PC-9 (cell line): Measurements from ENCODE around the gene SUGCT. TPM values are rescaled to one million over a fixed set of nuclear protein-coding genes. Genes with fewer than 3 reads are reported as not detected.

Experiments used
- BruUV-seq: library from RNA; stranded (reverse); fragments of 400-500 nt; replicated peaks from 2 replicates; lab custom pipeline; 2021; lab: Mats Ljungman, UMichigan
- CTCF ChIA-PET: fragments of 300-600 bp; sonication (Branson Sonifier 250); formaldehyde crosslinking; loops from one replicate; lab custom pipeline; 2022; ENCODE audit warnings: antibody characterized with exemption; lab: Charles Lee
- POLR2A ChIA-PET: fragments of 300-600 bp; sonication (Branson Sonifier 250); formaldehyde crosslinking; loops from one replicate; lab custom pipeline; 2022; ENCODE audit warnings: antibody characterized with exemption; ENCODE audit not compliant: unreplicated experiment; lab: Charles Lee
- DNase-seq, 2 experiments: peaks; one replicate each; pipeline versions ENCODE4 v3.0.0 to v3.0.0-alpha.2; 2015 to 2022; ENCODE audit warnings: mixed read lengths in 1 of 2
- H2AFZ ChIP-seq: fragments of 200-600 bp; sonication (generic); 2 replicates; pipeline ENCODE4 v1.8.1; 2017; ENCODE audit warnings: antibody characterized with exemption
- H3F3A ChIP-seq: fragments of 200-600 bp; sonication (generic); 2 replicates; pipeline ENCODE4 v1.8.1; 2017; ENCODE audit warnings: antibody characterized with exemption, mild to moderate bottlenecking, low read depth; ENCODE audit not compliant: insufficient read depth
- H3K27ac ChIP-seq: fragments of 200-600 bp; sonication (generic); 2 replicates; pipeline ENCODE4 v1.6.1; 2016; ENCODE audit warnings: mixed run types
- H3K27me3 ChIP-seq: fragments of 200-600 bp; sonication (generic); 2 replicates; pipeline ENCODE4 v1.6.1; 2016; ENCODE audit warnings: low read depth, mixed run types; ENCODE audit not compliant: insufficient read depth
- H3K36me3 ChIP-seq: fragments of 200-600 bp; sonication (generic); 2 replicates; pipeline ENCODE4 v1.6.1; 2016; ENCODE audit warnings: low read depth, mixed run types
- H3K4me1 ChIP-seq: fragments of 200-600 bp; sonication (generic); replicated peaks from 2 replicates; pipeline ENCODE4 v1.6.1; 2016; ENCODE audit warnings: mixed run types; ENCODE audit not compliant: insufficient read depth
- H3K4me2 ChIP-seq: fragments of 200-600 bp; sonication (generic); 2 replicates; pipeline ENCODE4 v1.6.1; 2017; ENCODE audit warnings: mixed run types
- H3K4me3 ChIP-seq: fragments of 200-600 bp; sonication (generic); 2 replicates; pipeline ENCODE4 v1.6.1; 2016; ENCODE audit warnings: mixed run types
- H3K79me2 ChIP-seq: fragments of 200-600 bp; sonication (generic); 2 replicates; pipeline ENCODE4 v1.6.1; 2017; ENCODE audit warnings: low read depth, mixed run types
- H3K9me2 ChIP-seq: fragments of 200-600 bp; sonication (generic); 2 replicates; pipeline ENCODE4 v1.8.1; 2017; ENCODE audit warnings: mild to moderate bottlenecking; ENCODE audit not compliant: insufficient read depth
- H3K9me3 ChIP-seq: fragments of 200-600 bp; sonication (generic); 2 replicates; pipeline ENCODE4 v1.8.1; 2016; ENCODE audit warnings: low read depth; ENCODE audit not compliant: insufficient read depth
- H4K20me1 ChIP-seq: fragments of 200-600 bp; sonication (generic); 2 replicates; pipeline ENCODE4 v1.8.1; 2017; ENCODE audit not compliant: insufficient read depth
- CTCF ChIP-seq: fragments of 200-600 bp; sonication (generic); conservative IDR thresholded peaks from 2 replicates; pipeline ENCODE4 v1.6.1; 2017; ENCODE audit warnings: mixed run types, antibody characterized with exemption, mild to moderate bottlenecking, moderate library complexity
- EZH2 ChIP-seq: fragments of 200-600 bp; sonication (generic); IDR thresholded peaks from 2 replicates; pipeline ENCODE4 v1.8.0; 2017; ENCODE audit warnings: antibody characterized with exemption, low read depth
- intact Hi-C: fragments of 100-400 bp; cut with micrococcal nuclease; formaldehyde crosslinking; loops from one replicate; pipeline ENCODE4 v1.10.0; 2022; ENCODE audit not compliant: unreplicated experiment
- total RNA-seq: library from RNA; stranded (reverse); gene quantifications from 2 replicates; pipeline ENCODE4 v1.2.3, GENCODE V29; 2021

Gene SUGCT
- total RNA-seq, 1 experiment from 2014 or later, result 3.5 TPM

GRCh38 chr7:40223451-40224127 lies 88.8 kb downstream of the SUGCT start:
- H3K36me3 ChIP-seq, result no peaks in the 10 kb centered on the region
- H3F3A ChIP-seq, result peaks cover 12% of the 10 kb centered on the region
- ChIA-PET CTCF (no interaction called here), POLR2A (no interaction called here)
- H3K9me2 ChIP-seq, result no peaks in the 10 kb centered on the region
- BruUV-seq, result no TSS peak
- DNase-seq, result no peak
- H3K9me3 ChIP-seq, result no peaks in the 10 kb centered on the region
- no peaks in the 10 kb centered on the region for H4K20me1 ChIP-seq
- no peak overlapping the region for H2AFZ ChIP-seq
- H3K27me3 ChIP-seq, result no peaks in the 10 kb centered on the region
- H3K27ac ChIP-seq, result no peak overlapping the region
- TF ChIP-seq EZH2 (no peak), CTCF (no peak)
- intact Hi-C loops, result loop anchor here (5.0 kb wide), 1 partner anchor 276 kb away; no protein-coding TSS in a partner anchor
- no peaks in the 10 kb centered on the region for H3K79me2 ChIP-seq
- peaks cover 17% of the 10 kb centered on the region for H3K4me1 ChIP-seq
- H3K4me2 ChIP-seq, result no peak overlapping the region
- H3K4me3 ChIP-seq, result no peak overlapping the region

- ChIA-PET CTCF (no interaction called here), POLR2A (no interaction called here)
- Histone ChIP-seq H3K79me2 (no peaks in the 10 kb centered on the region), H3K4me2 (no peak overlapping the region), H3K9me3 (no peaks in the 10 kb centered on the region), H4K20me1 (no peaks in the 10 kb centered on the region), H3K9me2 (no peaks in the 10 kb centered on the region), H3K36me3 (no peaks in the 10 kb centered on the region), H3F3A (no peaks in the 10 kb centered on the region), H3K27ac (no peak overlapping the region), H2AFZ (no peak overlapping the region), H3K4me1 (no peaks in the 10 kb centered on the region), H3K4me3 (no peak overlapping the region), H3K27me3 (no peaks in the 10 kb centered on the region)
- DNase-seq, result no peak
- TF ChIP-seq EZH2, result no peak
- no peak for TF ChIP-seq CTCF
- intact Hi-C loops, result loop anchor here (5.0 to 10.0 kb wide), 2 partner anchors 1475 to 1712 kb away; partner anchors contain the start of gene INHBA
- no TSS peak for BruUV-seq
These were observed 95.3 kb downstream of the SUGCT start for GRCh38 chr7:40230101-40230500.

GRCh38 chr7:40231796-40232195 lies 97.0 kb downstream of the SUGCT start:
- no peak overlapping the region; the same call in 1 of the 2 replicates for H2AFZ ChIP-seq

More at GRCh38 chr7:40231796-40232195, 97.0 kb downstream of the SUGCT start:
- Histone ChIP-seq H3K4me3 (no peak overlapping the region), H3K27ac (no peak overlapping the region), H4K20me1 (no peaks in the 10 kb centered on the region), H3K9me3 (no peaks in the 10 kb centered on the region), H3K36me3 (no peaks in the 10 kb centered on the region), H3K4me2 (no peak overlapping the region), H3K79me2 (no peaks in the 10 kb centered on the region), H3F3A (no peaks in the 10 kb centered on the region), H3K27me3 (no peaks in the 10 kb centered on the region), H3K4me1 (no peaks in the 10 kb centered on the region), H3K9me2 (no peaks in the 10 kb centered on the region)
- CTCF ChIA-PET, result interaction anchor here (0.5 to 1.5 kb wide), 8 partner anchors 10 to 1471 kb away, joined by 3 to 6 read pairs (median 4); partner anchors contain the start of gene INHBA
- intact Hi-C loops, result loop anchor here (1.0 to 10.0 kb wide), 3 partner anchors 1473 to 1711 kb away; partner anchors contain the start of gene INHBA
- no peak for DNase-seq
- POLR2A ChIA-PET, result no interaction called here
- no peak for TF ChIP-seq CTCF
- TF ChIP-seq EZH2, result no peak
- no TSS peak for BruUV-seq
